Activated T-cell treated with anti-CD3 and anti-CD28 coated beads for 1 hour (primary cell): ENCODE measurements around the gene UGT1A9.
"Not testable (repeated sequence)": the region's sequence is repeated elsewhere in the genome, so short reads cannot be mapped to it uniquely, and the experiment has no call there.

ENCODE experiments used
- DNase-seq: peaks from one replicate; pipeline ENCODE4 v3.0.0-alpha.2; 2020; ENCODE audit warnings: low read depth

The UGT1A9 gene

GRCh38 chr2:233711312-233712008, 39.8 kb downstream of the UGT1A9 start:
- DNase-seq: peak; percentile 66

GRCh38 chr2:233712611-233713261, 41.0 kb downstream of the UGT1A9 start, which contains the start of gene UGT1A5:
UGT1A5 (plus strand) TSS chr2:233712907; CDS start chr2:233712992, 85 bp downstream.
- no peak for DNase-seq

GRCh38 chr2:233713262-233713615, 41.5 kb downstream of the UGT1A9 start:
- DNase-seq: no peak

- DNase-seq: no peak
Measured at GRCh38 chr2:233714121-233714520, 42.4 kb downstream of the UGT1A9 start.

- no peak for DNase-seq
Measured at GRCh38 chr2:233718552-233718951, 46.9 kb downstream of the UGT1A9 start, which contains the start of gene UGT1A4. UGT1A4 (plus strand) TSS chr2:233718736; CDS start chr2:233718821, 85 bp downstream.

GRCh38 chr2:233728723-233729301, 57.1 kb downstream of the UGT1A9 start, which contains the start of gene UGT1A3:
UGT1A3 (plus strand) TSS chr2:233729042; CDS start chr2:233729127, 85 bp downstream.
- no peak for DNase-seq

- DNase-seq: not testable (repeated sequence)
Measured at GRCh38 chr2:233736868-233737653, 65.4 kb downstream of the UGT1A9 start.

- no peak for DNase-seq
Measured at GRCh38 chr2:233740870-233741269, 69.2 kb downstream of the UGT1A9 start.

GRCh38 chr2:233743464-233744259, 72.0 kb downstream of the UGT1A9 start:
- DNase-seq: no peak

- no peak for DNase-seq
Measured at GRCh38 chr2:233745073-233745755, 73.5 kb downstream of the UGT1A9 start.

- not testable (repeated sequence) for DNase-seq
Measured at GRCh38 chr2:233745838-233746237, 74.1 kb downstream of the UGT1A9 start.

- DNase-seq: no peak
Measured at GRCh38 chr2:233746475-233747282, 75.0 kb downstream of the UGT1A9 start.

- no peak for DNase-seq
Measured at GRCh38 chr2:233747283-233747544, 75.5 kb downstream of the UGT1A9 start.

- DNase-seq: not testable (repeated sequence)
Measured at GRCh38 chr2:233750689-233751088, 79.0 kb downstream of the UGT1A9 start.

GRCh38 chr2:233751212-233752009, 79.7 kb downstream of the UGT1A9 start:
- DNase-seq: not testable (repeated sequence)

GRCh38 chr2:233754872-233755611, 83.3 kb downstream of the UGT1A9 start:
- DNase-seq: no peak

GRCh38 chr2:233756429-233757081, 84.9 kb downstream of the UGT1A9 start:
- DNase-seq: no peak

GRCh38 chr2:233758141-233758540, 86.4 kb downstream of the UGT1A9 start:
- no peak for DNase-seq
